Astrocyte (in vitro differentiated cells and primary cell): ENCODE measurements around the gene DDN.

Experiments used
- EZH2 ChIP-seq: IDR thresholded peaks from 2 replicates; pipeline ENCODE4 v1.6.1; 2012; ENCODE audit warnings: mild to moderate bottlenecking, low read length, inconsistent platforms; ENCODE audit not compliant: insufficient read depth
- TF ChIP-seq, protein P1 (sequence below): IDR thresholded peaks from 2 replicates; pipeline ENCODE4 v1.5.1; 2011; ENCODE audit warnings: low read depth, mild to moderate bottlenecking, inconsistent platforms, low read length, moderate library complexity; ENCODE audit not compliant: insufficient read depth

- TF ChIP-seq, protein P1, sequence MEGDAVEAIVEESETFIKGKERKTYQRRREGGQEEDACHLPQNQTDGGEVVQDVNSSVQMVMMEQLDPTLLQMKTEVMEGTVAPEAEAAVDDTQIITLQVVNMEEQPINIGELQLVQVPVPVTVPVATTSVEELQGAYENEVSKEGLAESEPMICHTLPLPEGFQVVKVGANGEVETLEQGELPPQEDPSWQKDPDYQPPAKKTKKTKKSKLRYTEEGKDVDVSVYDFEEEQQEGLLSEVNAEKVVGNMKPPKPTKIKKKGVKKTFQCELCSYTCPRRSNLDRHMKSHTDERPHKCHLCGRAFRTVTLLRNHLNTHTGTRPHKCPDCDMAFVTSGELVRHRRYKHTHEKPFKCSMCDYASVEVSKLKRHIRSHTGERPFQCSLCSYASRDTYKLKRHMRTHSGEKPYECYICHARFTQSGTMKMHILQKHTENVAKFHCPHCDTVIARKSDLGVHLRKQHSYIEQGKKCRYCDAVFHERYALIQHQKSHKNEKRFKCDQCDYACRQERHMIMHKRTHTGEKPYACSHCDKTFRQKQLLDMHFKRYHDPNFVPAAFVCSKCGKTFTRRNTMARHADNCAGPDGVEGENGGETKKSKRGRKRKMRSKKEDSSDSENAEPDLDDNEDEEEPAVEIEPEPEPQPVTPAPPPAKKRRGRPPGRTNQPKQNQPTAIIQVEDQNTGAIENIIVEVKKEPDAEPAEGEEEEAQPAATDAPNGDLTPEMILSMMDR: no peak
- TF ChIP-seq EZH2: peak; percentile 93
Observed at GRCh38 chr12:48969833-48970701, 29.1 kb downstream of the DDN start.
